GM23248 (cell line): ENCODE data around the gene TMEM107.

Experiments used
- EZH2 ChIP-seq: fragments of 200-600 bp; sonication (generic); IDR thresholded peaks from 2 replicates; pipeline ENCODE4 v1.6.1; 2018; ENCODE audit warnings: antibody characterized with exemption, mild to moderate bottlenecking; ENCODE audit not compliant: insufficient read depth, poor library complexity, severe bottlenecking
- EZH2phosphoT487 ChIP-seq: fragments of 200-600 bp; sonication (generic); IDR thresholded peaks from 2 replicates; pipeline ENCODE4 v1.6.1; 2018; ENCODE audit warnings: antibody characterized with exemption, moderate library complexity, mild to moderate bottlenecking, low read depth; ENCODE audit not compliant: insufficient read depth

DNA sequence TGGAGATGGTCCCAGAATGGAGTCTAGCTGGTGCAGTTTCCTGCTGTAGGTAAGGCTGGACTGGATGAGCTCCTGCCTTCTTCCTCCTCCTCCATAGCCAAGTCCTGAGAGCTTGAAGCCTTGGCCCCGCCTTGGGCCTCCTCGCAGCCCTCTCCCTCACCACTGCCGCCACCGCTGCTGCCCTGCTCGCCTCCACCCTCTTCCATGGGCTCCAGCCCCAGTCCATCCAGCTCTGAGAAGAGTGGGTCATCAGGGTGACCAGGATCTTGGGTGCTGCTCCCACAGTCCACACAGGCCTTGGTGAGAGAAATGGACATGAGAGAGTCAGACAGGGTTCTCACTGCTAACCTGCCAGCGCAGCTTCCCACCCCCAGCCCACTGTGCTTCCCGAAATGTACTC lies 35.1 kb downstream of the TMEM107 start:
- no peak for TF ChIP-seq EZH2
- no peak for TF ChIP-seq EZH2phosphoT487
